HG03378 (cell line): ENCODE results near the gene POLDIP3.

Experiments used
- ATAC-seq: cut with Tn5 transposase; IDR thresholded peaks from one replicate; pipeline ENCODE4 v1.9.1; 2021; ENCODE audit warnings: mild to moderate bottlenecking, moderate library complexity; ENCODE audit not compliant: unreplicated experiment

The POLDIP3 gene, protein sequence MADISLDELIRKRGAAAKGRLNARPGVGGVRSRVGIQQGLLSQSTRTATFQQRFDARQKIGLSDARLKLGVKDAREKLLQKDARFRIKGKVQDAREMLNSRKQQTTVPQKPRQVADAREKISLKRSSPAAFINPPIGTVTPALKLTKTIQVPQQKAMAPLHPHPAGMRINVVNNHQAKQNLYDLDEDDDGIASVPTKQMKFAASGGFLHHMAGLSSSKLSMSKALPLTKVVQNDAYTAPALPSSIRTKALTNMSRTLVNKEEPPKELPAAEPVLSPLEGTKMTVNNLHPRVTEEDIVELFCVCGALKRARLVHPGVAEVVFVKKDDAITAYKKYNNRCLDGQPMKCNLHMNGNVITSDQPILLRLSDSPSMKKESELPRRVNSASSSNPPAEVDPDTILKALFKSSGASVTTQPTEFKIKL

DNA sequence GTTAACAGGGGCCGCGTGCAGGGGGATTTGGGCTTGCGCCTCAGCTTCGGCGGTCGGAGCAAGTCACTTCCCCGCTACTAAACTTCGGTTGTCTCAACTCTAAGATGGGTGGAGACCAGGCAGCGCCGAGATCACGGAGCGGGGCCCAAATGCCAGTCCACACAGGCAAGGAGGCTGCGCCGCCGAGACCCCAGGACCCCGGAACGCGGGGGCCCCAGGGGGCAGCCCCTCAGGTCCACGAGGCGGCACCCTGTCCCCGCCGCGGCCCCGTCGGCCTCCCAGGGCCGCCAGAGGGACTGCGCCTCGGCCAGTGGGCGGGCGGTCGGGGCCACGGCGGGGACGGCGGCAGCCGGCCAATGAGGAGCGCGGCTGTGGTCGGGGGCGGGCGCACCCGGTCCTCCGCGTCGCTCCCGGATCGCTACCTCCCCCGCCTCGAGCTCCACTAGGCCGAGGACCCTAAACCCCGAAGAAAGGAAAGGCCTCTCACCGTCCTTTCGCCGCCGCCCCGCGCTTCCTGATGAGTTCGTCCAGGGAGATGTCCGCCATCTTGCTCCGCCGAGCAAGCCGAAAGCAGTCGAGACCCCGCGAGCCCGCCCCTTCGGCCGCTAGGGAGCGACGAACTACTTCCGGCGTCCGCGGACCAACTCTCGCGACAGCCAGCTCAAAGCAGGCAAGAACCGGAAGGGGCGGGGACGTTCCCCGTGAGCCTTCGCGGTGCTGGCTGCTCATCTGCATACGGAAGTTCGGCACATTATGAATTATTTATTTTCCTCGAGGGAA, at the start of gene POLDIP3:
Gene POLDIP3, minus strand, starts transcription at position 572 of the 780 bp plus-strand sequence. Its CDS starts 26 bp downstream, at position 546.
- peak; percentile 58 for ATAC-seq

DNA sequence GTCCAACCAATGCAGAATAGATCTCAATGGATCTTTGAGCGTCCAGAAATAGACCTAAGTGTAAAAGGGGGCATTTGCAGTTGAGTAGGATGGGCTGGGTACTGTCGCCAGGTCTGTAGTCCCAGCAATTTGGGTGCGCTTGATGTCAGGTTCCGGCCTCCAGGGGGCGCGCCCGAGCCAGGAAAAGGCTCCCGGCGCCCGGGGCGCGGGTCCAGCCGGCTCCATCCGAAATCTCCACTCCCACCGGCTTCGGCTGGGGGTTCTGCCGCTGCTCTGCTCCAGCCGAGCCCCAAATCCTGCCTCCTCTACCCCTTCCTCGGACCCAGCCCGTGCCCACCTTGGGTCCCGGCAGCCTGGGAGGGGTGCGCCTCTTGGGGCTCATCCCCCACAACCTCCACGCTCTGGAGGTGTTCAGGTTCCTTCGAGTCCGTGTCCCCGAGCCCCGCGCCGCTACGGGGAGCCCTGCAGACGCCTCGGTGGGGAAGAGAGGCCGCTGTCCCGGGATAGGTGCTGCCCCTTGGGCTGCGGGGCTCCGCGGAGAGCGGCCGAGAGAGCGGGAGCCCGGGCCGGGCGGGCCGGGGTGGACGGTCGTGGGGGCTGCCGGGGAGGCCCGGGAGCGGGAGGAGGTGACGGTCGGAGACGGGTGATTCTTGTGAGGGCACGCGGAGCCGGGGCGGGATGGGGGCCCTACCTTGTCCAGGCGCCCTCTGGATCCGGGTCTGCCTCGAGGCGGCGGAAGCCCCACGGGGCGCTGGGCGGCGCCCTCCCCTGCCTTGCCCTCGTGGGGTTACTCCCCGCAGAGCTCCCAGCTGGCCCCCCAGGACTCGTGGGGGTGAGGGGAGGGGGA, 47.5 kb upstream of the POLDIP3 start:
- no peak for ATAC-seq

DNA sequence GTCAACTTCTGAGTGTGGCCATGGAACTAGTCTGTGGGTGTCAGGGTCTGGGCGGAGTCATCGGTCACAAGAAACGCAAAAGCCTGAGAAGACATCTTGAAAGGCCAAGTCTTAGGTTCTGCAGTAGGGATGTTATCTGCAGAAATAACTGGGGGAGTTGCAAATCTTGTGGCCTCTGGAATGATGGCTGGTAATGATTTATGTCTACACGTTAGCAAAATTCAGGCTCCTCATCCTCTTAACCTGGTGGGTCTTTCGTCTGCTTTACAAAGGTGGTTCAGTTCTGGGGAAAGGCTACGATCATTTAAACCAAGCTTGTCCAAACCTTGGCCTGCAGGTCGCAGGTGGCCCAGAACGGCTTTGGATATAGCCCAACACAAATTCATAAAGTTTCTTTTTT, 41.9 kb upstream of the POLDIP3 start:
- no peak for ATAC-seq

DNA sequence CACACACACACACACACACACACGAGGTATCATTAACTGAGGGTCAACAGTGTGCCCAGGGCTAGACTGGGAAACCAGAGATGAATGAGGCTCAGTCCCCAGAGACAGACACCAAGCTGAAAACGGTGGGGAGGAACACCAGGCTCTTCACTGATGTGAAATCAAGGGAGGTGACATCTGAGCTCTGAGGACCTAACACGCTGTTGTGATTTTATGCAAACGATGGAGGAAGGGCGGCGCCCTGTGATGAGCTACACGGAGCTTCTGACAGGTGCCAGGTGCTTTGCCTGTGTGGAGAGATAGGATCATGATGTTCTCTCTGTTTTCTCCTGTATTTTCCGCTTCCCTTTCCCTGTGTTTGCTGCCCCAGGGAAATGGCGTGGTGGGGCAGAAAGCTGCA, 41.0 kb upstream of the POLDIP3 start:
- no peak for ATAC-seq

DNA sequence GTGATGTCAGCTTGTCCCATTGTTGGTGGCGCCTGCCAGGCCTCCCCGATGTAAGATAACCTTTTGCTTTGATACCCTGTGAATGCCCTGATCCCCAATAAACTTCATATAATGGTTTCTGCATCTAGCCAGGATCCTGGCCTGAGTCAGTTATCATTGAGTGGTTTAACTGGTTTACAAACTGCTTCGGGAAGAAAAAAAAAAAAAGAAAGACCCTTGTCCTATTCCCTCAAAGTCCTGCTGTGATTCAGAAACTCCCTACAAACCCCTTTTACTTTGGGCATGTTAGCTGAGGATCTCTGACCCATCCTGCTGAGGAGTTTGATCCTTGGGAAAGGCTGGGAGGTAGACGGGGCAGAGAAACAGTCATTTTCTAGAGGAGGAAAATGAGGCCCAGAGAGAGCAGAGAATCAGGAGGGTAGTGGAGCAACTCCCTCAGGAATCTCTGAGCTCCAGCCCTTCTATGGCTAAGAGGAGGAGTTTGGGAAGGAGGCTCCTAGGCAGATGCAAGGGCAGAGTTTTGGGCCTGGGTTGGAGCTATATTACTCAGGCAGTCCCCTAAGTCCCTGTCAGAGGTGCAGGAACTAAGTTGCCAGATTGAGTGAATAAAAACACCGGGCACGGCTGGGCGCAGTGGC, 39.9 kb upstream of the POLDIP3 start:
- ATAC-seq: no peak

DNA sequence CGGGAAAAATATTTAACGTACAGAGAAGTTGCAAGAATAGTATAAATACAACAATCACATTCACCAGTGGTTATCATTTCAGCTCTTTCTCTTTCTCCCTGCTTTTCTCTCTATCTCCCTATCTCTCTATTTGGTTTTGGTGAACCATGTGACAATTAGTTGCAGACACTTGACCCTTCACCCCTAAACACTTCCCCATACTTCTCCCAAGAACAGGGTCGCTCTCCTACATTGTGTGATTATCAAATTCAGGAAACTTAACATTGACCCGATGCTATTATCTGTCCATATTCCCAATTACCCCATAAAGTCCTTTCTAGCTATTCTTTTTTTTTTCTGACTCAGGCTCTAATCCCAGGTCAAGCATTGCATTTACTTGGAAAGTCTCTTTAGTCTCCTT, 39.3 kb upstream of the POLDIP3 start:
- no peak for ATAC-seq

DNA sequence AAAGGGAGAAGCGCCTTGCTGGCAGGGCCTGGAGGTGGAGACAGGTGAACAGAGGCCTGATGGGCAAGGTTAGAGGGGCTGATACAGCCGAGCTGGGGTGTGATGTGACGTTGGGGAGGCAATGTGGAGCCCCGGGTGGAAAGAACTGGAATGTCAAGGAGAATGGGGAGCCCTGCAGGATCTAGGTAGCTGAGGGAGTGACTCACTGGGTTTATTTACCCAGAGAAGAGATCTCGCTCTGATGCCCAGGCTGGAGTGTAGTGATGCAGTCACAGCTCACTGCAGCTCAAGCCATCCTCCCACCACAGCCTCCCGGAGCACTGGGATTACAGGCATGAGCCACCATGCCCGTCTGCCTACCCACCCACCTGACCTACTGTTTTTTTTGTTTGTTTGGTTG, 36.5 kb upstream of the POLDIP3 start:
- no peak for ATAC-seq

DNA sequence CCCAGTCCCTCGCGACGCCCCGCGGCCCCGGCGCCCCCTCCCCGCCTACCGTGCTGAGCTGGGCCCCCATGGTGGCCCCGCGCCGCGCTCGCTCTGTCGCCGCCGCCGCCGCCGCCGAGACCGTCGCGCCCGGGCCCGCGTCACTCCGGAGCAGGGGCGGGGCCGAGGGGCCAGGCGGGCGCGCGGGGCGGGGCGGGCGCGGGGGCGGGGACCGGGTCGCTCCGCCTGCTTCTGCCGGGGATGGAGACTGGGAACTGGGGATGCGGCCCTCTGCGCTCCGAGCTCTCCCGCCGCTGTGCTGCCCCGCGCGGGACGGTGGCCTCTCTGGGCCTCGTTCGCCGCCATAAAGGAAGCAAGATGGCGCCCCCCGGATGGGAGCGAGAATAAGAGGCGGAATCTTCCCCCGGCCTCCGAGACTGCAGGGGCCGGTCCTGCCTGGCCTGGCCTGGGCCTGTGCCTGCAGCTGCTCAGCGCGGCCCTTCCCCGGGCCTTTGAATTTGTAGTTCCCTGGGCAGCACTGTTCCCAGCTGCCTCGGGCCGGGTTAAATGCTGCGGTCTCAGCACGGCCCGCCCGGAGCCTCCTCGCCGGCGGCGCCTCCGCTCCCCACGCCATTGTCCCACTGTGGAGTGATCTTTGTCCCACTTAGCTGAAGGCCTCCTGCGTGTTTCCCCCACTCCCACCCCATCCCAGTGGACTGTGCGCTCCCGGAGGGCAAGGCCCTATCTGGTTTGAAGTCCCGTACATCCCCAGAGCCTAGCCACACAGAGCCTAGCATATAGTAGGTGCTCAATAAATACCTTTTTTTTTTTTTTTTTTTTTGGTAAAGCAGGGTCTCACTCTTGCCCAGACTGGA, 34.8 kb upstream of the POLDIP3 start, which contains the start of gene CYB5R3:
Gene CYB5R3, minus strand, starts transcription at position 147 of the 854 bp plus-strand sequence. Its CDS starts 77 bp downstream, at position 70.
- no peak for ATAC-seq

DNA sequence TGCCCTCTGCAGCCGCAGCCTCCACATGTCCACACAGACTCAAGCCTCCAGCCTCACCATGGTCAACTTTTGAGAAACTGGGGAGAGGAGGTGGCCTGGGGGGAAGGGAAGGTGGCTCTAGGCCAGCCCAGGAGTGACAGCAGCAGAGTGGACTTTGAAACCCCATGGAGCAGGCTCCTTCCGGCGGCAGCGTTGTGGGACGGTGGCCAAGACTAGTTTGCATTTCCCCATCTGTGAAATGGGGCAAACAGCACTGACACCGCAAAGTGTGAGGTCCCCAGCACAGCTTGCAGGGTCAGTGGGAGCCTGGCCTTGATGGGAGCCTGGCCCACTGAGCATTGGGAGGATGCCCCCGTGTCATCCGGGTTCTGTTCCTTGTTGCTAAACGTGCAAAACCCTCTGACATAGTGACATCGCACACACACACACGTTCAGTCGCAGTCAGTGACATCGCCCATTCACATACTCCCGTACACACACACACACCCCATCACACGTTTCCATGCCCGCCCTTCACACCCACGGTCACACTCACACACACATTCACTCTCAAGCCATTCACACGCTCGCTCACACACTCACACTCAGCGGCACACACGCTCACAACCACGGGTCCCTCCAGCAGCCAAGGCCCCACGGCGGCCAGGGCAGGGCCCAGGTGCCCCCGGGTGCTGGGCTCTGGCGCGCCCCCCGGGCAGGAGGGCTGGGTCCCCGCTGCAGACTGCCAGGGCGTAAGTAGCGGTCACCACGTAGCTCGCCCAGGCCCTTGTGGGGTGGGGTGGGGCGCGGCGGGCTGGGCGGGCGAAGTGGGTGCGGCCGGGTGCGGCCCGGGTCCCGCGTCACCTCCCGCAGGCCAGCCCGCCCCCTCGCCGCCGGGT, 33.9 kb upstream of the POLDIP3 start:
- no peak for ATAC-seq

DNA sequence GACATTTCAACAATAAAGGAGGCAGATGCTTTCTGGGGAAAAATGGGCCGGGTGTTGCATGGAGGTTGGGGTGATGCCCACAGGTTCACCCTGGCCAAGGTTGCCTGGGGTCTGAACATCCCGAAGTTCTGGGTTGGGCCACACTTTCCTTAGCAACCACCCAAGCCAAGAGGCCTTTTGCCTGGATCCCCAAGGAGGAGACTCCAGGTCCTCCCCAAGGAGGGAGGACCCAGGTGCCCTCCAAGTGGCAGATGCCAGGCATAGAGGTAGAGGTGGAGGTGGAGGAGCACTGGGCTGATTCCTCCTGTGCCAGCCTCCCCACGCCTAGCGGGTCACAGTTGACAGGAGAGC, 33.3 kb upstream of the POLDIP3 start:
- no peak for ATAC-seq

DNA sequence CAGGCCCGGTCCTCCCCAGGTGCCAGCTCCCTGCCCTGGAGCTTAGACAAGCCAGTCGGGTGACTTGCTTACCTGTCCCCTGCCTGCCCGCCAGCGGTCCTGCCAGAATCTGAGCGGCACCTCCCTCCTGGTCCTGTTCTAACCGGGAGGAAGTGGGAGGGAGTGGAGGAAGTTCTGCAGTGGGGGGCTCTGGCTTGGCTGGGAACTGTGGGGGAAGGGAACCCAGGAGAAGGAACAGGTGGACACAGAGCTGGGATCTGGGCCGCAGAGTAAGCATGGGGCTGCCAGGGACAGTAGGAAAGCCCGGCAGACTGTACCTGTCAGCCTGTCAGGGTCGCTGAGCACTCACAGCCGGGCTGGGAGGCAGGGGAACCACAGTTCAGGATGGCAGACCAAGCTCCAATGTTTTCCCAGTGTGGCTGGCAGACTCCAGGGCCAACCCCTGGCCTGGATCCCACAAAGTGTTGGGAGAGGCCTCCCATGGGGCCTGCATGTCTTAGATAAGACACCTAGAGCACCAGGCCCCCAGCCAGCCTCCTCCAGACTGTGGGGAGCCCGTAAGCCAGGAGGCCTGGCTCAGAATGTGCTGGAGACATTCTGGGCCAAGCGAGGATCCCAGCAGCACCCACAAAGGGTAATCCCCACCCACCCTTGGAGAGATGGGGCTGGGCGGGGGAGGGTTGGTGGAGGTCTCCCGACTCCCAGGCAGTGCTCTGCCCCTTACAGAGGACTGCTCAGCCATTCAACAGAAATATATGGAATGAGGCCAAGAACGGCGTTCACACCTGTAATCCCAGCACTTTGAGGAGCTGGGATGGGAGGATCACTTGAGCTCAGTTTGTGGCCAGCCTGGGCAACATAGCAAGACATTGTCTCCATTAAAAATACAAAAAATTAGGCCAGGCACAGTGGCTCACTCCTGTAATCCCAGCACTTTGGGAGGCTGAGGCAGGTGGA, 32.2 kb upstream of the POLDIP3 start:
- ATAC-seq: no peak

DNA sequence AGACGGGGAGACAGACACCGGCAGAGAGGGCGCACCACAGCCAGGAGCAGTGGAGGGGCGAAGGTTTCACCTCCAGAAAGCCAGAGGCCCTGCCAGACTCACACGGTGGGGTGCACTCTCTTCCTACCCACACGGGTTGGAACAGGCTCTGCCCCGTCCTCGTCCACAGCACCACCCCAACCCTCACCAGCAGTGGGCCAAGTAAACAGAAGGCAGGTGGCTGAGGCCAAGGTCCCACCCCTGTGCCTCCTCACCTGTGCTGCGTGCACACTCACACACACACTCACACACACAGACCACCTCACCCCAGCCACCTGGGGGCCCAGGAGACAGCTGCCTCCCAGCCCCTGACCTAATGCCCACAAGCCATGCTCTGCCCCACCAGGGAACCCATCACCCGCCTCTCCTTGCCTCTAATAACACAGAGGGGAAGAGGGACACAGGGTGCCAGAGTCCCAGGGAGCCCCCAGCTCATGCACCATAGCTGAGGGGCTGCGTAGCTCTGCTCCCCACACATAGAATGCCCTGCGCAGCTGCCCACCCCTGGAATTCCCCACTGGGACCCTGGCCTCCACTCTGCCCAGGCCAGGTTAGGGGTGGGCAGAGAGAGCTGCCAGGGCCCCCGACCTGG, 31.4 kb upstream of the POLDIP3 start:
- no peak for ATAC-seq

DNA sequence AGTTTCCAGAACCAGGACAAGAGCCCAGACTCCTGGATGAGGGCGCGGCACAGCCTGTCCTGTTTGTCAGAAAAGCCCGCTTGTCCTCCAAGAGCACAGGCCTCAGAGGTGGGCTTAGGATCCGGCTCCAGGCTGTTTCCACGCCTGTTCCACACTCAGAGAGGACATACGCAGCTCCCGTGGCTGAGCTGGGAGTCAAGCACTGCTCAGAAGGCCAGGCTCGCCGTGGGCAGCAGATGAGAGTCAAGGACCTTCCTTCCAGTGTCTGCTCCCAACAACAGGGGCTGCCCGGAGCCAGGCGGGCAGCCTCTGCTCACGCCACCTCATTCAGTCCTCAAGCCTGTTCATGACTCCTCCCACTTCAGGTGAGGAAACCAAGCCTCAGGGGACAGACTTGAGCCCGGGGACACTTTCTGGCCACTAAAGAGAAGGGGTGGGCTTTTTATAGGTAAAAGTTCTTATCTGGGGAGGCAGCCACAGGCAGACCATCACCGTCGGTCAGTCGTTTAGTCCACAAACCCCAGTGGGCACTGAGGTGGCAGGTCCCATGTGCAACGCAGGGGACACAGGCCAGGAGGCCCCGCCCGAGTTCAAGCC, 30.8 kb upstream of the POLDIP3 start:
- no peak for ATAC-seq

DNA sequence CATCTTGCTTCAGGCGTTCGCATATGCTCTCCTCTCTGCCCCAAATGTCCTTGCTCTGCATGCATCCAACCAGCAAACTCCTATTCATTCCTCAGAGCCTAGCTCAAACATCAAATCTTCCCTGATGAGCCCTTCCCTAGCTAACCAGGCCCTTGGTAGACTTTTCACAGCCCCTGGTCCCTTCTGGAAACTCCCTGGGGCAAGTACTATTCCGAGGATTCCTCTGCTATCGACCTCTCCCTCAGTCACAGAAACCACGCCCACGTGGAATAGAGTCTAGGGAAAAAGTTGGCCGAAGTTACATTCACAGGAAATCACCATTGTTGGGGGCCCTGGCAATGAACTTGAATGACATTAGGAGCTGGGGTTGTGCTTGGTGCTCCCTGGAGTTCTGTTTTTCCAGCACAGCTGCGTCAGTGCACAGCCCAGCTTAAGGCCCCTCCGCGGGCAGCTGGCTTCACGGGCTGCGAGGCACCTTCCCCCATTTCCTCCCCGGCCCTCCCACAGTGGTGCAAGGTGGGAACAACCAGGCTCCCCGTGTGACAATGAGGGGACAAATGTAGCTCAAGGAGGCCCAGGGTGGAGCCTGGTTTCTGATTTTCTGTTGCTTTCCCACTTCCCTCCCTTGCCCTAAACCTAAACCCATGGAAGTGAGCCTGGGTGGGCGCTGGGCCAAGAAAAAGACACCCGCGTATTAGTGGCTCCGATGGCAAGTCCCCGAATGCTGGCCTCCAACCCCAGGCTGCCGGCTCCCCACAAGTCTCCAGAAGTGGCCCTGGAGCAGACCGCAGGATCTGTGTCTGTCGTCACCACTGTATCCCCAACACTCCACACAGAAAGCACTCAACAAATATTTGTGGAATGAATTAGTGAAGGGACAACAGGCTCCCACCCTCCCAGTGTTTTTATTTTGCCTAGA, 30.0 kb upstream of the POLDIP3 start:
- no peak for ATAC-seq

DNA sequence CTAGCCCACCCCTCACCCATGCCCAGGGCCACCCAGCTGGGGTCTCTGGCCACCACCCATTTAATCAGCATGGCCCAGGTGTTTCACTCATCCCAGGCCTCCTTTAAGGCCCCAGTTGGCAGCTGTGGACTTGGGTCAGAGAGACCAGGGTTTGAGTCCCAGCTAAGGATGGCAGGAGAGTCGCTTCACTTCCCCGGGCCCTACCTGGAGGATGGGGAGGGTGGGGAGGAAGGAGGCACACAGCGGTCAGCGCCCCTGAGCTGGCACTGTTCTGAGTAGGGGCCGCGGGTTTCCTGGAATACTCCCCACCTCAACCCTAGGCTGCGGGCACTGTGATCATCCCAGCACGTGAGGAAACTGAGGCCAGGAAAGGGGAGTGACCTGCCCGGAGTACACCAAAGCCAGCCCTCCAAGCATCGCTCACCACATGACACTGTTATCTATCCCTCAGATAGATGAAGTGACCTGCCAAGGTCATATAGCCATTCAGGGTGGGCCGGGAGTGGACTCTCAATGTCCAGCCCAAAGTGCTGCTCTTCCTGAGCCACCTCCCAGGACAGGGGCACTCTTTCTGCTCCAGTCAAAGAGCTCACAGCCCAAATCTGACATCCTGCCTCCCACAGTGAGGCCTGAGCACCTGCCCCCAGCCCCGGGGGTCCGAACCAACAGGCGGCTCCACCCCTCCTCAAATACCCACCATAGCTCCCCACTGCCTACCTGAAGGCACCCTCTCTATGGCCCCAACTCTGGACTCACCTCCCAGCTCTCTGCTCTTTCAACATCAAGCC, 29.1 kb upstream of the POLDIP3 start:
- ATAC-seq: no peak
